CD4-positive, alpha-beta T cell treated with Interleukin-6 at 100 ng/mL for 8 hours (primary cell): ENCODE measurements around the gene MAP3K9.
"Not testable (repeated sequence)": the region's sequence is repeated elsewhere in the genome, so short reads cannot be mapped to it uniquely, and the experiment has no call there.

Source experiments
- DNase-seq: peaks from one replicate; pipeline ENCODE4 v3.0.0-alpha.2; 2020; ENCODE audit warnings: mixed read lengths, low spot score

The MAP3K9 gene

DNA sequence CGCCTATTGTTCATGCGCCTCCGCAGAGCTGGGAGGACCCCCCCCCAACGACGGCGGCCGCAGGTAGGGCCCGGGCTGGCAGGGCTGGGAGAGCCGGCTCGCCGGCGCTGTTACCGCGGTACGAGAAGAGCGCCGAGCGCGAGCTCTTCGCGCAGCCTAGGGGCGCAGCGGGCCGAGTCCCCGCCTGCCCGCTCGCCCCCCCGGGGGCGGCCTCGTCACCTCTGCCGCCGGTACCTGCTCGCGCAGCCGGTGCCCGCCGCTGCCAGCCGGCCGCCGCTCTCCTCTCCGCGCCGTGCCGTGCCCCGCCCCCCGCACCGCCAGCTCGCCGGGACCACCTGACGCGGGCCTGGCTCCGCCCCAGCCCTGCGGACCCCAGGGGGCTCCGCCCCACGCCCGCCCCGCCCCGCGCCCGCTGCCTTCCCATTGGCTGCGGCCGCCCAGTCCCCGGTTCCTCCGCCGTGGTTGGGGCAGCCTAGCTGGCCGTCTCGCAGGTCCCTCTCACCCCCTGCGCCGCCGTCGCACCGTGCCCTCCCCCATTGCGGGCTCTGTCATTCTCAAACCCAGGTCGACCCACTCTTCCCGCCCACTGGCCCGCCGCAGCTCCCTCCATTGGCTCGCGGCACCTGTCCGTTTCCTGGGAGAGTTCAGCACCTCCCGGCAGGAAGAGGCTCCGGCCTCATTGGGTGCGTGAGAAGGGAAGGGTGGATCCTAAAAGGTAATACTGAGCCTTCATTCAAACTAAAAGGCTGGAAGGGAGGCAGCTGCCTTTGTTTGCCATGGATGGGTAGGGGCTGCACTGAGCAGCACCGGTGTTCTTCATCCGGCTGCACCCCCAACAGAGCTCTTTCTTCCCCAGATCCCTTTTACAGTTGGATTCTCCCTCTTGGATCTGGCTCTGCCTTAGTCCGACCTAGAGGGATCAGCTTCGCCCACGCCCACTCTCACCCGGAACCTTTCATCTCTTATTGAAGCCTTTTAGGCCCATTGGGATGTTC is at the start of gene MAP3K9:
Gene MAP3K9 (minus strand): TSS at position 289 of the 995 bp plus-strand sequence. CDS start 342 bp downstream, outside the sequence.
- DNase-seq: peak; percentile 89

DNA sequence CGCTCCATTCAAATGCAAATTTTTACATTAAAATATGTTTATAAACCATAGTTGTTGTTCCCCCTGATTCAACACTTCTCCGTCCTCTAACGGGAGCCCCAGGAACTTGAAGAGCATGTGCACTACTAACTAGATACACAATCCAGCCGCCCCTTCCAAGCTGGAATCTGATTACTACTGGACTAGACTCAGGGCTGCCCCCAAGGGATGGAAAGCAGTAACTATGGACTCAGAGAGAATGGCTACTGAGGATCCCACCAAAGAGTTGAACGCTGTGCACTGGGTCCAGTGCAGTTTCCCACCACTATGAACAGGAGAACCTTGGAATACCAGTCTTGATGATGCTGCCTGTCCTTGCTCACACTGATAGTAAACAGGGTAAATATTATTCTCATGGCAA is 49.3 kb upstream of the MAP3K9 start:
- no peak for DNase-seq

DNA sequence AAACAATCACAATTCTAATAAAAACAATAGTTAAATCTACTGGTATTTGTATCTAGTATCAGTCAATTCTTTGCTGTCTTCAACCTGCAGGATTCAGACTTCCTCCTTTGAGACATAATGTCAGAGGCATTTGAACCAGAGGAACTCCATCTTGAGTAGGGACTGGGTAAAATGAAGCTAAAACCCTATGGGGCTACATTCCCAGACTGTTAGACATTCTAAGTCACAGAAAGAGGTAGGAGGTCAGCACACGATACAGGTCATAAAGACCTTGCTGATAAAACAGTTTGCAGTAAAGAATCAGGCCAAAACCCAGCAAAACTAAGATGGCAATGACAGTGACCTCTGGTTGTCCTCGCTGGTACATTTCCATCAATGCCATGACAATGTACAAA is 48.2 kb upstream of the MAP3K9 start:
- no peak for DNase-seq

DNA sequence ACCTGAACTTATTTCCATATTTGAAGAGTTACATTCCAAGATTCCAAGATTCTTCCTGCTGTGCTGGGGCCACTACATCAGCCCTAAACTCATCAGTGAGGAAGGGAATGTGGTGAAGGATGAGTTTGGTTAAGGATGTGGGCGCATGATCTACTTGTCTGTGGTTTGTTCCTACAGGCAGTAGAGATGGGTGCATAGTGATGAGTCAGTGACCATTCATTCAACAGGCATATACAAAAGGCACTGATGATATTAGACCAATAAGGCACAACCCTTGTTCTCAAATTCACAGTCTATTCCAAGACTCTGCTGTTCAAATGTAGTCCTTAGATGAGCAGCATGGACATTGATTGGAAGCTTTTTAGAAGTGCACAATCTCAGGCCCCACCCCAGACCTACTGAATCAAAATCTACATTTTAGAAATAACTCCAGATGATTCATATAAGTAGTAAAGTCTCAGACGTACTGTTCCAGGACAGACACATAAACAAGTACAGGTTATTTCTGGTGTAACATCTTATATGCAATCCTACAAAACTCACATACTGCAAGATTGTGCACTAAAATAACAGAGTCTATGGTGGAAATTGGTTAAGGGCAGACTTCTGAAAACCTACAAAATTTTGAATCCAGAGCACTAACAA is 47.7 kb upstream of the MAP3K9 start:
- DNase-seq: no peak

DNA sequence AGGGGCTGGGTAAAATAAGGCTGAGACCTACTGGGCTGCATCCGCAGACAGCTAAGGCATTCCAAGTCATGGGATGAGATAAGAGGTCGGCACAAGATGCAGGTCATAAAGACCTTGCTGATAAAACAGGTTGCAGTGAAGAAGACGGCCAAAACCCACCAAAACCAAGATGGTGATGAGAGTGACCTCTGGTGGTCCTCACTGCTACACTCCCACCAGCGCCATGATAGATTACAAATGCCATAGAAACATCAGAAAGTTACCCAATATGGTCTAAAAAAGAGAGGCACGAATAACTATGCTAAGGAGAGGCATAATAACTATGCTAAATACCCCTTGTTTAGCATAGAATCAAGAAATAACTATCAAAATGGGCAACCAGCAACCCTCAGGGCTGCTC is 46.2 kb upstream of the MAP3K9 start:
- DNase-seq: no peak

DNA sequence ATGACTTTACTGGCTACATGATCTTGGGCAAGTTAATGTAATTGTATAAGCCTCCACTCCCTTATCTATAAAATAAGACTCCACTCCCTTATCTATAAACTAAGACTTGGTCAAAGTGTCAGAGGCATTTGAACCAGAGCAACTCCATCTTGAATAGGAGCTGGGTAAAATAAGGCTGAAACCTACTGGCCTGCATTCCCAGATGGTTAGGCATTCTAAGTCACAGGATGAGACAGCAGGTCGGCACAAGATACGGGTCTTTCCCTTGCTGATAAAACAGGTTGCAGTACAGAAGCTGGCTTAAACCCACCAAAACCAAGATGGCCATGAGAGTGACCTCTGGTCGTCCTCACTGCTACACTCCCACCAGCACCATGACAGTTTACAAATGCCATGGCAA is 44.3 kb upstream of the MAP3K9 start:
- DNase-seq: not testable (repeated sequence)

DNA sequence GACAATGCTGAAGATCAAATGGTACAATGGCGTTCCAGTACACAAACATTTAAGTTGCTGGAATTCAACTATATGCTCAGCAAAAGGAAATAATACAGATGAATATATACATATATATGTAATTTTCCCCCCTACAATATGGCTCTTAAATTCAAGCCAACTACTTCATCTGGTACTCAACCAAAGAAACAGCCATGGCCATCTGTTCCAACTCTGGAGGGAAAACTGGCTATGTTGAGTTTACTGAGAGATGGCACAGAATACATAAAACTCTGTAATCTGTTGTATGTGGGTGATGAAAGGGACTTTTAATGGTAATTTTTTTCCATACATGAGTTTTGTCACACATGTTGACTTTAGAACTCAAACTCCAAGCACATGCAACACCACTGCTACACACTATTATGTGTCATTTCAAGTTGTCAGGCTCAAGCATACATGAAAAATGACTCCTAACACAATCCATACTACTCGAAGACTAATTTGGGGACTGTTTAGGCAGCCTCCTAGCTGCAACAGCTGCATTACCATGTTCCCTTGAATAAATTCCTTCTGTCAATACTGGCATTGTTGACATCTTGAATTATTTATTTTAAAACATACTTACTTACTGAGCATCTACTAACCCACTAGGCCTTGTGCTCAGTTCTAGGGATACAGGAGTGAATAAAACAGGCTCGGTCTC is 38.2 kb upstream of the MAP3K9 start:
- no peak for DNase-seq

DNA sequence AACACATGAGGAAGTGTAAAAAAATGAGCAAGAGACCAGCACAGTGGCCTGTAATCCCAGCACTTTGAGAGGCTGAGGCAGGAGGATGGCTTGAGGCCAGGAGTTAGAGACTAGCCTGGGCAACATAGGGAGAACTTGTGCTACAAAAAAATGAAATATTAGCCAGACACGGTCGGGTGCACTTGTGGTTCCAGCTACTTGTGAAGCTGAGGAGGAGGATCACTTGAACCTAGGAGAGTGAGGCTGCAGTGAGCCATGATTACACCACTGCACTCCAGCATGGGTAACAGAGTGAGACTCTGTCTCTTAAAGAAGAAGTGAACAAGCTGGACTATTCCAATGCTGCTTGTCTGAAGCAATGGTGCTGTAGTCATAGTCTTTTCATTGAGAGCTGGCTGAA is 36.3 kb upstream of the MAP3K9 start:
- DNase-seq: no peak

DNA sequence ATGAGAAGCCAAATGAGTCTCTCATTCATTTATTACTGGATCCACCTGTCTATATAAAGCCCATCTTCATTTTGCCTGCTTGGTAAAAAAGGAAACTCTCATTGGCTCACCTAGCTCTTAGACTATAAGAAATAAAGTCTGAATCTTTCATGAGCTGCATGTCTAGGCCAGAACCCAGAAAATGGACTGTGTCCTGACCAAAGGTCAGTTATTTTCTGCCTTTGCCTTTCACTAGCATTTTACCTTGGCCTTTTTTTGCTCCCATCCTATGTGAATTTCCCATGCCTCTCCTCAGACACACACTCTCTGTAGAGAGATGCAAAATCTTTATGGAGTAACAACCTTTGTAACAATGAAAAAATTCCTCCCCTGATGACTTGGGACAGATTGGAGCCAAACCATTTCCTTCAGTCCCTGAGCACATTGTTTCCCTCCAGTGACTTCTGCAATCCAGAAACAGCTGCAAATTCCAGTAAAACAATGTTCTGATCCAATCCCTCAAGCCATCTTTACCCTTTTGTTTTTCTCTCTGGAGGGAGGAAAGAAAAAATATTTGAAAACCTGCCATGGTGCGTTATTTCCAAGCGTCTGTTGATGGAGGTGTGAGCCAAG is 33.6 kb upstream of the MAP3K9 start:
- no peak for DNase-seq

DNA sequence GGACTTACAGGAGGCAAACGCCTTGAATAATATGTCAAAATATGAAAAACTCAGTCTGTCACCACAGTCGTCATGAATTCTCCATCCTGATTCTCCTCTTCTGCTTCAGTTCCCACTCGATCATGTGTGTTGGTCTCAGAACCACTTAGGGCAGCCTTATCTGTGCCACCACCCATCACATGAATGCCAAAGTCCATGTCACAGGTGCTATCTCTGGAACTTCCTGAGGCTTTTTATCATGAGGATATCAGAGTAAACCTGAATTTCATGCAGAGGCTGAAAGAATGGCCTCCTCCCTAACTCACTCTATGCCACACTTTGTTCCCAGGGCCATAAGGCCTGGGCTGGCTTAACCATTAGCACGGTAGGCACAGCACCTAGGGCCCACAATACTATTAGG is 28.8 kb upstream of the MAP3K9 start:
- DNase-seq: no peak

DNA sequence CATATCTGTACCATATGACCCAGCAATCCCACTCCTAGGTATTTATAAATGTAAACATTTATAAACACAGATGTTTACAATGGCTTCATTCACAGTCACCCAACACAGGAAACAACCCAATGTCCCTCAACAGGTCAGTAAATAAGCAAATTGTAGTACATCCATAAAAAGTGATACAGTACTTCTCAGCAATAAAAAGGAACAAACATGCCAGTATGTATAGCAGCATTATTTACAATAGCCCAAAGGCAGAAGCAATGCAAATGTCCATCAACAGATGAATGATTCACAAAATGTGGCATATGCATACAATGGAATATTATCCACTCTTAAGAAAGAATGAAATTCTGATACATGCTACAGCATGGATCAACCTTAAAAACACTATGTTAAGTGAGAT is 27.6 kb upstream of the MAP3K9 start:
- no peak for DNase-seq

DNA sequence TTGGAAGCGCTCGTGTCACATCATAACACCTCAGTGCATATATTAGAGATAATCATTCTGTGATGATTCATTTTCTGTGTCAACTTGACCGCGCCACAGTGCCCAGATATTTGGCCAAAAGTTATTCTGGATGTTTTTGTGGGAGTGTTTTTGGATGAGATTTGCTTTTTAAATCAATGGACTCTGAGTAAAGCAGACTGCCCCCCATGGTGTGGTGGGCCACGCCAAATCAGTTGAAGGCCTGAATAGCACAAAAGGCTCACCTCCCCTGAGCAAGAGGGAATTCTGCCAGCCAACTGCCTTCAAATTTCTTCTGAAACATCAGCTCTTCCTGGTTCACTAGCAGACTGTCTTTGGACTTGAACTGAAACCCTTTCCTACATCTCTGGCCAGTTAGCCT is 24.6 kb upstream of the MAP3K9 start:
- no peak for DNase-seq

DNA sequence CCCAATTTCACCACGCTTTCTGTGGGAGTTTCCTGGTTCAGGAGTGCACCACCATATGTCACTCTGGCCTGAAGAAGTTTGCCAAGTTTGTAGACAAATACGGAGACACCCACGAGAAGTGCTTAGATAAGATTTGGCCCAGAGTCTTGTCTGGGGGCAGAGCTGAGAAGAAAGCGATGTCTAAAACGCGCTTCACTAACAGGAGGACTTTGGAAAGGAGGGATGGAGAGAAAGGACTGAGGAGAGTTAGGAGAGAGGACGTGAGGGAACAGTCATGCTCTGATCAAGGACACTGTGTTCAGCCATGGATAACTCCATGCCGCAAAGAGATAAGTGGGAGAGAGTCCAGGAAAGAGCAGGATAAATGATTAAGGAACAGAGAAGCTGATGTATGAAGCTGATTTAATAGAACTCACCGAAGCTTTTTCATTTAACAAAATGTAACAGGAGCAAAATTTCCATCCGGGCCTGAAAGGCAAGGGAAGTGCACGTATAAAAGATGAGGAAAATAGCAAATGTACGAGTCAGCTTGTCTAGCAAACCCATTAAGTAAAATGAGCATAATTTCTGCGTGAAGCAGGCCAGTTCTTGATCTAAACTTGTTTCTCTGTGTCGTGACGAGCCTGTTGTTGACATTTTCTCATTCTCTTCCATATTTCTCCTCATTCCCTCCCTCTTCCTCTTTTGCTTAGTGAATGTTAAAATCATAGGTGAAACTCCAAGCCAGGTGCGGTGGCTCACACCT is 23.4 kb upstream of the MAP3K9 start:
- no peak for DNase-seq

DNA sequence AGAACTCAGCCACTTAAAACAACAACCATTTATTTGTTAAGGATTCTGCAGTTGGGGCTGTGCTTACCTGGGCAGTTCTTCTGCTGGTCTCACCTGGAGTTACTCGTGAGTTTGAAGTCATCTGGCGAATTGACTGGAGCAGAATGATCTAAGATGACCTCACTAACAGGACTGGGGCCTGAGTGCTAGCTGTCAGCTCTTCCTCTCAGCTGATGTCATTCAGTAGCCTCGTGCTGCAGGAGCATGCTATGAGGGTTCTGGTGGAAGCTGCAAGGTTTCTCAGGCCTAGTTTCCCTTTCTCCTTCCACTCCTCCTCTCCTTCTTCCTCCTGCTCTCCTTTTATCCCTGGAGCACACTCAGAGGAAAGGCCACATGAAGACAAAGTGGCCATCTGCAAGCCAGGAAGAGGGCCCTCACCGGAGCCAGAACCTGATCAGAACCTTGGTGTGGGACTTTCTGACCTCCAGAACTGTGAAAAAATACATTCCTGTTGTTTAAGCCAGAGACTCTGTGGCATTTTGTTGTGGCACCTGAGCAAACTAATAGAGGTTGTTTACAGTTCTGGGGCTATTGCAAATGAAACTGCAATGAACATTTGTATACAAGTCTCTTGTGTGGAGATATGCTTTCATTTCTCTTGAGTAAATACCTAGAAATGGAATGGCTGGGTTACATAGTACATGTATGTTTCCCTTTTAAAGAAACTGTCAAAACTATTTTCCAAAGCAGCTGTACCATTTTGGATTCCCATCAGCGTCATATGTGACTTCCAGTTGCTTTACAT is 21.9 kb upstream of the MAP3K9 start:
- DNase-seq: no peak

DNA sequence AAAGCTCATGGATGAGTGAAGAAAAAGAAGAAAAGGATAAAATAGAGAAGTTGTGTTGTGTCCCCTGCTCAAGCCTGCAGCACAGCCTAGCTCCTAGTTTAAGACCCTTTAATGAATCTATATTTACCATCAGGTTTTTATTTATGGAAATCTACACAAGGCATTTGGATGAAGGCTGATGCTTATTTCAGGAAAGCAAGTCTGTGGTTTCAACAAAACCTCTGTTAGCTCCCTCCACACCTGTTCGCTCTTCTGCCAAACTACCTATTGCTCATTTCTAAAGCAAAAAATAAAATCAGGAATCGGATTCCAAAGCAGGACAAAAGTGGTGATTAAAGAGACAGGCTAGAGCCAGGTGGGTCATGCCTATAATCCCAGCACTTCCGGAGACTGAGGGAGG is 18.9 kb upstream of the MAP3K9 start:
- no peak for DNase-seq

DNA sequence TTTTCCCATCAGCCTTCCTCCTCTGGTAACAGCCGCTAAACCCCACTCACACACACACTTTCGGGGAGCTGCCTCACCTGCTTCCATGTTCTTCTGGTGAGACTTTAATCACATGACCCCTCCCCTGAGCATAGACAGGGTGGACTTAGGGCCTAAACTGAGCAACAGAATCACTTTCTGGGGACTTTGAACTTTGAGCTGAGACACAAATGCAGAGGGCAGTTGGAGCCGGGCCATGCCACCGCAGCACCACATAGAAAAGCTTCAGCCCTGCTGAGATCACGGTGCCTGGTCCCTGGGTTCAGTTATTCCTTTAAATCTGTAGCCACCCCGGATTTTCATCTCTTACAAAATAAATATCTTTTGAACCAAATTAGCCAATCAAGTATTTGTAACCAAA is 18.4 kb upstream of the MAP3K9 start:
- no peak for DNase-seq

DNA sequence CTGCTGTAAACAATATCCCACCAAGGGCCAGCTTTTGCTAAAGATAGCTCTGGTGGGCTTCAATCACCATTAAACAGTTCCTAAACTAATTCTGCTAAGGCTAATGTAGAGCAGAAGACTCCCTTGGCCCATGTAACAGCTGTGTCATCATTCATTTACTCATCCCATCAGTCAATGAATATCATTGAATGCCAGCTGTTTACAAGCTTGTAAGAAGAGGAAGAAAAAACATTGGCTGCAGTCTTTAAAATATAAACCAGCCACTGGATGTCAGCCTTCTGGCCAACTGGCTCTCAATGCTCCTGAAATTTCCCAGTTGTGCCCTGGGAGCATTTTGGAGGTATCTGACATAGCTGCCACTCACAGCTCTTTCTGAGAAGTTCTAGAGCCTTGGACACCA is 18.0 kb upstream of the MAP3K9 start:
- DNase-seq: no peak

DNA sequence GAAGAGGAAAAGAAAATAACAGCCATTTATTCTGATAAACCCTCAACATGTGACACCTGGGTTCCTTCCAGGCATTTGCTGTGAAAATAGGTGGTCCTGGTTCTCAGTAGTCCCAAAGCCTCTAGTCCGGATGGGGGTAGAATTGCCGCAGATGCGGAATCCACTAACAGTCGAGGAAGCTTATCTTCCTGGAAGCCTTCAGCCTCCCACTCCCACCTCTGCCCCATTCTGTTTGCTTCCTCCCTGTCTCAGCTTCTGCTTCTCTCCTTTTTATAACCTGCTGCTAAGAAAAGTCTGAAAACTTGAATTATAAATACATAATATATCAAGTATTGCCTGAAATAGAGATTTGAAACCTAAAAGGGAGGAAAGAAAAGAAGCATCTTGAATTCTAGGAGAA is 14.0 kb upstream of the MAP3K9 start:
- no peak for DNase-seq

DNA sequence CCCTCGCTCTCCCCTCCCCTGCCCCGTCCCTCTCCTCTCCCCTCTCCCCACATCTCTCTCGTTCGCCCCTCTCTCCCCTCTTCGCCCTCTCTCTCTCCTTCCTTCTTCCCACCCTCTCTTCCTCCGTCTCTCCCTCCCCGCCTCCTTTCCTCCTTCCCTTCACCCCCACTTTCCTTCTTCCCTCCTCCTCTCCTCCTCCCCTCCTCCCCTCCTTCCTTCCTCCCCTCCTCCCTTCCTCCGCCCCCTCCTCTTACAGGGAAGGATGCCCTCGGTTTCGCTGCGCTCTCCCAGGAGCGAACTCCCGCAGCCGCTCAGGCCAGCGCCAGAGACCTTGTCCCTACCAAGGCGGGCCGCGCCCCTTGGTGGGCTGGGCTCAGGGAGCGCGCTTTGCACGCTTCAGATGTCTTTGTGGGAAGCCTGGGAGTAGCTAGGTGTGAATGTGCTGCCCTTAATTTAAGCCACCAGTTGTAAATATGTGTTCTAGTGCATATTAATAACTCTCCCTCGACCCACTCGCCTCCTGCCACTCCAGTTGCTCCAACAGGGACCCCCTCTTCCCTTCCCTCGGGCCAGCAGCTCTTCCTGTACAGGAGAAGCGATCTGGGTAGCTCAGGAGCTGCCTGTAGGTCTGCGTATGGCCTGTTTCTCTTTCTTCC is 13.3 kb upstream of the MAP3K9 start:
- DNase-seq: no peak
